HG03457 (cell line): ENCODE data around the gene HSPA9.

Experiments used
- ATAC-seq: cut with Tn5 transposase; IDR thresholded peaks from one replicate; pipeline ENCODE4 v1.9.1; 2021; ENCODE audit warnings: moderate number of reproducible peaks; ENCODE audit not compliant: unreplicated experiment

Gene HSPA9

GRCh38 chr5:138596105-138596881, 21.1 kb upstream of the HSPA9 start:
- ATAC-seq = no peak

- no peak for ATAC-seq
Observed at GRCh38 chr5:138595180-138595795, 20.1 kb upstream of the HSPA9 start.

GRCh38 chr5:138594305-138595058, 19.3 kb upstream of the HSPA9 start:
- no peak for ATAC-seq

GRCh38 chr5:138588013-138588788, 13.0 kb upstream of the HSPA9 start:
- no peak for ATAC-seq

- no peak for ATAC-seq
Observed at GRCh38 chr5:138585157-138585556, 10.0 kb upstream of the HSPA9 start.

GRCh38 chr5:138583984-138584637, 8.9 kb upstream of the HSPA9 start:
- no peak for ATAC-seq

GRCh38 chr5:138582959-138583358, 7.8 kb upstream of the HSPA9 start:
- ATAC-seq = no peak

GRCh38 chr5:138580777-138581176, 5.6 kb upstream of the HSPA9 start:
- ATAC-seq = no peak

- ATAC-seq = no peak
Observed at GRCh38 chr5:138580001-138580400, 4.8 kb upstream of the HSPA9 start.

GRCh38 chr5:138579517-138579863, 4.3 kb upstream of the HSPA9 start:
- ATAC-seq = no peak

GRCh38 chr5:138577452-138577851, 2.3 kb upstream of the HSPA9 start:
- ATAC-seq = no peak

GRCh38 chr5:138574744-138575193, 432 bp downstream of the HSPA9 start:
- no peak for ATAC-seq

- no peak for ATAC-seq
Observed at GRCh38 chr5:138573949-138574670, 1.1 kb downstream of the HSPA9 start.

GRCh38 chr5:138573223-138573622, 2.0 kb downstream of the HSPA9 start:
- no peak for ATAC-seq

GRCh38 chr5:138570871-138571270, 4.3 kb downstream of the HSPA9 start:
- no peak for ATAC-seq

- ATAC-seq = no peak
Observed at GRCh38 chr5:138569782-138570181, 5.4 kb downstream of the HSPA9 start.

- ATAC-seq = no peak
Observed at GRCh38 chr5:138568061-138568824, 7.0 kb downstream of the HSPA9 start.

- no peak for ATAC-seq
Observed at GRCh38 chr5:138566792-138567191, 8.4 kb downstream of the HSPA9 start.

- ATAC-seq = no peak
Observed at GRCh38 chr5:138565100-138565821, 9.9 kb downstream of the HSPA9 start.
